KOPT-K1 (cell line): ENCODE measurements around the gene C4BPB.

Source experiments
- H3K27ac ChIP-seq: fragments of 200-600 bp; sonication (generic); 2 replicates; pipeline ENCODE4 v1.5.1; 2016; ENCODE audit warnings: antibody characterized with exemption, mild to moderate bottlenecking, low read depth, low read length; ENCODE audit not compliant: poor library complexity, severe bottlenecking
- H3K36me3 ChIP-seq: fragments of 200-600 bp; sonication (generic); 2 replicates; pipeline ENCODE4 v1.5.1; 2017; ENCODE audit warnings: antibody characterized with exemption, mild to moderate bottlenecking, low read length, moderate library complexity; ENCODE audit not compliant: insufficient read depth
- H3K9me3 ChIP-seq: fragments of 200-600 bp; sonication (generic); 2 replicates; pipeline ENCODE4 v1.5.1; 2017; ENCODE audit warnings: antibody characterized with exemption, low read length, mild to moderate bottlenecking; ENCODE audit not compliant: insufficient read depth, poor library complexity, severe bottlenecking

The C4BPB gene

GRCh38 chr1:207089627-207090355 is 1.1 kb downstream of the C4BPB start:
- Histone ChIP-seq H3K36me3 (no peaks in the 10 kb centered on the region), H3K9me3 (no peaks in the 10 kb centered on the region), H3K27ac (peak overlapping the region; percentile 30)

- H3K36me3 ChIP-seq = no peaks in the 10 kb centered on the region
- H3K9me3 ChIP-seq = no peaks in the 10 kb centered on the region
- H3K27ac ChIP-seq = no peak overlapping the region
These were observed 2.7 kb downstream of the C4BPB start for GRCh38 chr1:207091200-207091908.

DNA sequence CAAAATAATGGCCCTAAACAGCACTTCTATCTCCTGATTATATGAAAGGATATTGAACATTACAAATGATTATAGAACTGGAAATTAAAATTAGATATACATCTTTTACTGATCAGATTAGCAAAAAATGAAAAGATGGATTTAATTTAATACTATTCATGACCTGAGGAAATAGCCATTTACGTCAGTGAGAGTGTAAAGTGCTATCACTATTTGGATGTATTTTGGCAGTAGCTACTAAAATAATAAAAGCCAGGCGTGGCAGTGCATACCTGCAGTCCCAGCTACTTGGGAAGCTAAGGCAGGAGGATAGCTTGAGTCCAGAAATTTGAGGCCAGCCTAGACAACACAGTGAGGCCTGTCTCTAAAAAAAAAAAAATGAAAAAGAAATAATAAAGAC is 5.3 kb downstream of the C4BPB start:
- H3K36me3 ChIP-seq = no peaks in the 10 kb centered on the region
- H3K27ac ChIP-seq = no peak overlapping the region
- H3K9me3 ChIP-seq = peaks cover 7% of the 10 kb centered on the region

GRCh38 chr1:207097871-207098324 is 9.2 kb downstream of the C4BPB start:
- no peaks in the 10 kb centered on the region for H3K36me3 ChIP-seq
- no peak overlapping the region for H3K27ac ChIP-seq
- peaks cover 7% of the 10 kb centered on the region for H3K9me3 ChIP-seq

DNA sequence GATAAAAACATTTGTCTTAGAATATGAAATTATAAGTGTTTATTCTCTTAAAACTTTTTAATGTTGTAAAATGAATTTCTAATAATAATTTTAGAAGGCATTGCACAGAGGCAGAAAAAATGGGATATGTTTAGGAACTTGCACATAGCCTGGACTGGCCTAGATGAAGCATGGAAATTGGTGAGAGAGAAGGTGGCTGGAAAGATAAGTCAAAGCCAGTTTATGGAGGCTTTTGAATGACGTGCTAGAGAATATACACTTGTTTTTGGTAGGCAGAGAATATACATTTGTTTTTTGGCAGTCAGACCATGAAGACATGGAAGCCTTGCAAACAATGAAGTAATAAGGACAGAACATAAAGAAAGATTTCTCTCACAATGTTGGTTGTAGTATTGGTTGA is 13.1 kb downstream of the C4BPB start:
- peaks cover 7% of the 10 kb centered on the region for H3K9me3 ChIP-seq
- H3K27ac ChIP-seq = no peak overlapping the region
- no peaks in the 10 kb centered on the region for H3K36me3 ChIP-seq

DNA sequence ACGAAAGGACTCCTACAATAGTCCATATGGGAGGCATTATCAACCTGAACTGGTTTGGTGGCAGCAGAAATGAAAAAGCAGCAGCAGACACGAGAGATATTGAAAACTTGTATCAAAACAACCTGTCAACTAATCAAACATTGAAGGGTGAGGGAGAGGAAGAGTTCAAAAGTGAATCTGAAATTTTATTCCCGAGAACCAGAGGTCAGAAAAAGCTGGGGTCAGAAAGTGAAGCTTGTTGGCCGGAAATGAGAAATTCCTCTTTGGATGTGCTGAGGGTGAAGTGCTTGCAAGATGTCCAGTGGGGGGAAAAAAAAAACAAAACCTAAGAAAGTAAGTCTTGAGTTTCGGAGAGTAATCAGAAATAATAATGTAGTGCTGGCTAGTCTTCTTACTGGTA is 13.5 kb downstream of the C4BPB start:
- H3K9me3 ChIP-seq = peaks cover 7% of the 10 kb centered on the region
- no peak overlapping the region for H3K27ac ChIP-seq

DNA sequence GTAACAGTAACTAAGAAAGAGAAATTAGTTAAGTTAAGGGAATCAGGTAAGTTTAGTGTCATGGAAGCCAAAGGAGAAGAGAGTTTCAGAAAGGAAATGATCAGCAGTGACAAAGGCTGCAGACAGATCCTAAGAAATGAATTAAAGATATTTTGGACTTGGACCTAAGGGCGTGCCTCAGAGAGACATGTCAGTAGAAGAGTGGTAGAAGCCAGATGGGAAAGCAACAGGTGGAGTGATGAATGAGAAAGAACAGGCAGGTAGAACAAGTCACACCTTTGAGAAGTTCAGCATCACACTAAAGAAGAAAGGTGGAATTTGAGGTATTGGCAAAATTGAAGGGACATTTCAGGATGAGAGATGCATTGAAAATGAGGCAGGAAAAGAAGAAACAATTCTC is 14.0 kb downstream of the C4BPB start:
- peaks cover 7% of the 10 kb centered on the region for H3K9me3 ChIP-seq
- no peaks in the 10 kb centered on the region for H3K36me3 ChIP-seq
- H3K27ac ChIP-seq = no peak overlapping the region

More for the DNA sequence above, 13.5 kb downstream of the C4BPB start:
- H3K36me3 ChIP-seq = no peaks in the 10 kb centered on the region

DNA sequence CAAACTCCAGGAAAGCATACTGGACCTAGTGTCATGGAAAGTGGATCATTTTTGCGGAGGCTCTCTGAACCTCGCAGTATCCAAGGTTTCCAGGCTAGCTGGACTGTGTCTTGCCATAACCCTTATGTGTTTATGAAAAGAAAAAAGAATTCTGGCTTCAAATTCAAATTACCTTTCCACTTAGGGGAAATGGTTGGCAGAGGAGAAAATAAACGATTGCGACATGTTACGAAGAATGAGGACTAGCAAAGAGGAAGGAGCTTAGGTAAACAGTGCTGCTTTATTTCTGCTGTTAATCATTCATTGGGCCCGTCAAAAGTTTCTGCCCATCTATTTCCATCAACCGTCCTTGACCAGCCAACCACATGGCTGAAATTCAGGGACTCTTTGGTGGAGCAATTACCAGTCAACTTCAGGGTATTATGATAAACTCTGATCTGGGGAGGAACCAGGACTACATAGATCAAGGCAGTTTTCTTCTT is 15.3 kb downstream of the C4BPB start, which contains the start of gene C4BPA:
TSS of gene C4BPA (plus strand) at position 342 of the 482 bp plus-strand sequence. CDS start 8,793 bp downstream, outside the sequence.
- Histone ChIP-seq H3K36me3 (no peaks in the 10 kb centered on the region), H3K9me3 (no peaks in the 10 kb centered on the region), H3K27ac (no peak within 1 kb of the TSS)

DNA sequence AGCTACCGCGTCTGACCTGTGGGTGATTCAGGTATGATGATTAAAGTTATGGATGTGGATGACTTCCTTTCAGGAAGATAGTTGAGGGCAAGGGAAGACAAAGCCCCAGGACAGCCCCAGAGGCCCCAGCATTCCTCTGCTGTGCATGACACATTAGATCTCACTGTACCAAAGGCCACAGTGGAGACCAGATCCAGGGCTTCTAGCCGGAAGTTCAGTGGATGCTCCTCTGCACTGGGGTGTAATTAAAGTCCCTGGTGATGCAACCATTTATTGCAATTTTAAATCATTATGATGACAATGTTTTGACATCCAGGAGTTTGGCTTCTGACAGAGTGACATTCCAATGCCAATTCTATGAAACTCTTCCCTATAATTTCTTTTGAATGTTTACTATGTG is 20.3 kb downstream of the C4BPB start:
- Histone ChIP-seq H3K36me3 (no peaks in the 10 kb centered on the region), H3K27ac (no peak overlapping the region), H3K9me3 (no peaks in the 10 kb centered on the region)

DNA sequence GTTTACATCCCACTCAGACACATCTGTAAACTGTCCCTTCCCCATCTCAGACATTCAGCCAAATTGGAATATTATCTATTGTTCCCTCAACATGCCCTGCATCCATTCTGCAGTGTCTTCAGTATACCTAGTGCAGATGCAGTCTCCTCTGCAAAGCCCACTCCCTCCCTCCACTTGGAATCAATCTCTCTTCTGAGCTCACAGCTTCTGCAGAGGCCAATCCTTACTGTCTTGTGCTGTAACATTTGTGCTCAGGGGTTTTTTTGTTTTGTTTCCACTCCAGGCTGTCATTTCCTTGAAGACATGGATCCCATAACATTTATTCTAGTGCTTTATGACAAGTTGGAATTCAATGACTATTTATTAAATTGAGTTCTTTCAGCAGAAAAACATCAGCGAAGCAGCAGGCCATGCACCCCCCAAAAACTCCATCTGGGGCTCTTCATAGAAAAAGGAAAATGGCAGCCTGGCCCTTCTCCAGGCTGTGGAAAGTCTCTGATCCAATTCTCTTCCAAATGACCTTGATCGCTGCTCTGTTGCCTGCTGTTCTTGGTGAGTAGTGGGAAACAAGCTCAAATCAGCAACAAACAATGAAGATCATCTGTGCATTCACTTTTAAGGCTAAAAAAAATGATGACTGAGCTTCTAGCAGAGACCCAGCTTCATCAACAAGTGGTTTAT is 24.1 kb downstream of the C4BPB start:
- no peaks in the 10 kb centered on the region for H3K36me3 ChIP-seq
- no peaks in the 10 kb centered on the region for H3K9me3 ChIP-seq
- no peak overlapping the region for H3K27ac ChIP-seq

GRCh38 chr1:207115269-207115668 is 26.6 kb downstream of the C4BPB start:
- Histone ChIP-seq H3K27ac (no peak overlapping the region), H3K9me3 (no peaks in the 10 kb centered on the region), H3K36me3 (no peaks in the 10 kb centered on the region)

GRCh38 chr1:207124389-207124788 is 35.7 kb downstream of the C4BPB start:
- H3K36me3 ChIP-seq = no peaks in the 10 kb centered on the region

GRCh38 chr1:207128336-207128921 is 39.8 kb downstream of the C4BPB start:
- Histone ChIP-seq H3K9me3 (peaks cover 31% of the 10 kb centered on the region), H3K36me3 (no peaks in the 10 kb centered on the region), H3K27ac (no peak overlapping the region)

More at GRCh38 chr1:207124389-207124788, 35.7 kb downstream of the C4BPB start:
- no peak overlapping the region for H3K27ac ChIP-seq
- peaks cover 22% of the 10 kb centered on the region for H3K9me3 ChIP-seq

DNA sequence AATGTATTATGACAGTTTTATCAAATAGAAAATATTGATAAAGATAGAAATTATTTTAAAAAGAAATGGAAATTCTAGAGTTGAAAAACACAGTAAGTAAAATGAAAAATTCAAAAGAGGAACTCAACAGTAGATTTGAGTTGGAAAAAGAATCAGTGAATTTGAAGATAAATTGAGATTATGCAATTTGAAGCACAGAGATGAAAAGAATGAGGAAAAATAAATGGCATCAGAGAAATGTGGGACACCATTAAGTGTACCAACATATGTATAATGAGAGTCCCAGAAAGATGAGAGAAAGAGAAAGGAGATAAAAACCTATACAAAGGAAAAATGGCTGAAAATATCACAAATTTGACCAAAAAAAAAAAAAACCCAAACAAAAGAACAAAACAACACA is 40.4 kb downstream of the C4BPB start:
- no peak overlapping the region for H3K27ac ChIP-seq
- H3K9me3 ChIP-seq = peaks cover 31% of the 10 kb centered on the region
- no peaks in the 10 kb centered on the region for H3K36me3 ChIP-seq
